Measurements from ENCODE around the gene CASP10. TPM values are rescaled to one million over a fixed set of nuclear protein-coding genes. Genes with fewer than 3 reads are reported as not detected.
"Not testable (repeated sequence)": the region's sequence is repeated elsewhere in the genome, so short reads cannot be mapped to it uniquely, and the experiment has no call there.

Gene CASP10
- total and polyA plus RNA-seq, 9 of the 15 experiments (the other 6 are each of a cell fraction or from before 2014, with no cell fraction given) = 7.1 to 20.4 (median 10.8) TPM

DNA sequence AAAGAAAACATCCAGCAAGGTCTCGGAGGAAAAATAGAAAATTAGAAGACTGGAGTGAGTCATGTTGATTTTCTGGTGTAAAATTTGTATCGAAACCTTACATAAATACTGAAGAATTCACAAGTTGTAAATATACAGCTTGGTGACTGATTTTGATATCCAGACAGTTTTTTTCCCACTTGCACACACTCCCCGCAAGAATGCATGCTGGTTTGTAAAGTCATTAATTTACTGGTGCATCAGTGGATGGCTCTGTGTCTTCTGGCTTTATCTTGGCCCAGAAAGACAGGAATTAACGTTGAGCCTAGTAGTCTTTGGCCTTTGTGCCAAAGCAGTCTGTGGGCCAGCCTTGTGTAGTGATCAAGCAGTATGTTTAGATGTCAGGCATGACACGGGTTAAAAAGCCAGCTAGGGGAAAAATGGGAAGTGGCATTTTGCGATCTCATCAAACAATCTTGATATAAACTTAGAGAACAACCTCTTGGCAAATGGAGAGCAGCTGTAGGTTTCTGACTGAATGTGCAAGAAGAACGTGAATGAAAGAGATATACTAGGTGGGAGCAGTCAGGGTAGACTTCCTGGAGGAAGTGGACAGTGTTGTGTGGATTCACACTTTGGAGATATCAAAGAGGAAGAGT, 54.7 kb downstream of the CASP10 start (continued):
- TF ChIP-seq, protein P1, sequence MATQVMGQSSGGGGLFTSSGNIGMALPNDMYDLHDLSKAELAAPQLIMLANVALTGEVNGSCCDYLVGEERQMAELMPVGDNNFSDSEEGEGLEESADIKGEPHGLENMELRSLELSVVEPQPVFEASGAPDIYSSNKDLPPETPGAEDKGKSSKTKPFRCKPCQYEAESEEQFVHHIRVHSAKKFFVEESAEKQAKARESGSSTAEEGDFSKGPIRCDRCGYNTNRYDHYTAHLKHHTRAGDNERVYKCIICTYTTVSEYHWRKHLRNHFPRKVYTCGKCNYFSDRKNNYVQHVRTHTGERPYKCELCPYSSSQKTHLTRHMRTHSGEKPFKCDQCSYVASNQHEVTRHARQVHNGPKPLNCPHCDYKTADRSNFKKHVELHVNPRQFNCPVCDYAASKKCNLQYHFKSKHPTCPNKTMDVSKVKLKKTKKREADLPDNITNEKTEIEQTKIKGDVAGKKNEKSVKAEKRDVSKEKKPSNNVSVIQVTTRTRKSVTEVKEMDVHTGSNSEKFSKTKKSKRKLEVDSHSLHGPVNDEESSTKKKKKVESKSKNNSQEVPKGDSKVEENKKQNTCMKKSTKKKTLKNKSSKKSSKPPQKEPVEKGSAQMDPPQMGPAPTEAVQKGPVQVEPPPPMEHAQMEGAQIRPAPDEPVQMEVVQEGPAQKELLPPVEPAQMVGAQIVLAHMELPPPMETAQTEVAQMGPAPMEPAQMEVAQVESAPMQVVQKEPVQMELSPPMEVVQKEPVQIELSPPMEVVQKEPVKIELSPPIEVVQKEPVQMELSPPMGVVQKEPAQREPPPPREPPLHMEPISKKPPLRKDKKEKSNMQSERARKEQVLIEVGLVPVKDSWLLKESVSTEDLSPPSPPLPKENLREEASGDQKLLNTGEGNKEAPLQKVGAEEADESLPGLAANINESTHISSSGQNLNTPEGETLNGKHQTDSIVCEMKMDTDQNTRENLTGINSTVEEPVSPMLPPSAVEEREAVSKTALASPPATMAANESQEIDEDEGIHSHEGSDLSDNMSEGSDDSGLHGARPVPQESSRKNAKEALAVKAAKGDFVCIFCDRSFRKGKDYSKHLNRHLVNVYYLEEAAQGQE (IDR thresholded peaks at IDR 0.05; ENCODE audit: borderline replicate concordance) = no peak
- TF ChIP-seq, protein P1 (CRISPR knock-in tag; IDR thresholded peaks at IDR 0.05; ENCODE audit: low read depth) = no peak
- peak; percentile 67; the same call in 1 of the 2 replicates for TF ChIP-seq SPI1 (IDR thresholded peaks at IDR 0.05; ENCODE audit: borderline replicate concordance, low read depth, low read length)
- TF ChIP-seq, protein P2, sequence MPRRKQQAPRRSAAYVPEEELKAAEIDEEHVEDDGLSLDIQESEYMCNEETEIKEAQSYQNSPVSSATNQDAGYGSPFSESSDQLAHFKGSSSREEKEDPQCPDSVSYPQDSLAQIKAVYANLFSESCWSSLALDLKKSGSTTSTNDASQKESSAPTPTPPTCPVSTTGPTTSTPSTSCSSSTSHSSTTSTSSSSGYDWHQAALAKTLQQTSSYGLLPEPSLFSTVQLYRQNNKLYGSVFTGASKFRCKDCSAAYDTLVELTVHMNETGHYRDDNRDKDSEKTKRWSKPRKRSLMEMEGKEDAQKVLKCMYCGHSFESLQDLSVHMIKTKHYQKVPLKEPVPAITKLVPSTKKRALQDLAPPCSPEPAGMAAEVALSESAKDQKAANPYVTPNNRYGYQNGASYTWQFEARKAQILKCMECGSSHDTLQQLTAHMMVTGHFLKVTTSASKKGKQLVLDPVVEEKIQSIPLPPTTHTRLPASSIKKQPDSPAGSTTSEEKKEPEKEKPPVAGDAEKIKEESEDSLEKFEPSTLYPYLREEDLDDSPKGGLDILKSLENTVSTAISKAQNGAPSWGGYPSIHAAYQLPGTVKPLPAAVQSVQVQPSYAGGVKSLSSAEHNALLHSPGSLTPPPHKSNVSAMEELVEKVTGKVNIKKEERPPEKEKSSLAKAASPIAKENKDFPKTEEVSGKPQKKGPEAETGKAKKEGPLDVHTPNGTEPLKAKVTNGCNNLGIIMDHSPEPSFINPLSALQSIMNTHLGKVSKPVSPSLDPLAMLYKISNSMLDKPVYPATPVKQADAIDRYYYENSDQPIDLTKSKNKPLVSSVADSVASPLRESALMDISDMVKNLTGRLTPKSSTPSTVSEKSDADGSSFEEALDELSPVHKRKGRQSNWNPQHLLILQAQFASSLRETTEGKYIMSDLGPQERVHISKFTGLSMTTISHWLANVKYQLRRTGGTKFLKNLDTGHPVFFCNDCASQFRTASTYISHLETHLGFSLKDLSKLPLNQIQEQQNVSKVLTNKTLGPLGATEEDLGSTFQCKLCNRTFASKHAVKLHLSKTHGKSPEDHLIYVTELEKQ (CRISPR knock-in tag; IDR thresholded peaks at IDR 0.05) = no peak

DNA sequence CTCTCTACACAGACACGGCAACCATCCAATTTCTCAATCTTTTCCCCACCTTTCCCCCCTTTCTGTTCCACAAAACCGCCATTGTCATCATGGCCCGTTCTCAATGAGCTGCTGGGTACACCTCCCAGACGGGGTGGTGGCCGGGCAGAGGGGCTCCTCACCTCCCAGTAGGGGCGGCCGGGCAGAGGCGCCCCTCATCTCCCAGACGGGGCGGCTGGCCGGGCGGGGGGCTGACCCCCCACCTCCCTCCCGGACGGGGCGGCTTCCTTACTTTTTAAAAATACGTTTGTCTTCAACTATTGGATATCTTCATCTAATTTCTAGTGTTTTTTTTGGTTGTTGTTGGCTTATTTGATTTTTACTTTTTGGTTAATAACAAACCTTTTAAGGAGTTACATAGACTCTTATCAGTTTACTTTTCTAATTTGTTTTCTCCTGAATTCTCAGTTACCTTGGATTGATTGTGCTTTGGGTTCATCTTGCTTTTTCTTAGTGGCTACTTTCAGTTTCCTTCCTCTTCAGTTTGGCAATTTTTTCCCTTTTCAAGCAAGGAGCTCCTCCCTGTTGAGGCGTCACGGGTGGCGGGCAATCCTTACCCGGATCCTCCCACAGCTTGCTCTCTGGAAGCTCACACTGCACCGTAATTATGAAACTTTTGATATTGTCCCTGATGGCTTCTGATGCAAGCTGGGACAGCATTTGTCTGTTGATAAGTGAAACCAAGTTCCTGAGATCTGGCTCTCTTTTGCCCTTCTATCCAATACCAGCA, 56.4 kb downstream of the CASP10 start:
- H4K20me1 ChIP-seq (replicated peaks; ENCODE audit: control insufficient read depth, insufficient read depth, low read length); H3K4me2 ChIP-seq (ENCODE audit: insufficient read depth, low read length); H3K9me3 ChIP-seq (replicated peaks; ENCODE audit: control insufficient read depth, insufficient read depth, low read depth, low read length); FAIRE-seq; H2AFZ ChIP-seq (ENCODE audit: low read depth, low read length); H3K4me1 ChIP-seq (replicated peaks in 1 of 2; ENCODE audit: control insufficient read depth in 2 of 2, insufficient read depth in 2 of 2, low read length in 2 of 2); BruUV-seq (replicated peaks); CTCF ChIA-PET (ENCODE audit: low intra/inter-chr PET ratio); H3K27me3 ChIP-seq (ENCODE audit: control insufficient read depth in 2 of 2, insufficient read depth in 2 of 2, low read length in 2 of 2); H3K27ac ChIP-seq (ENCODE audit: extremely low read depth, low read depth, low read length); DNase-seq (ENCODE audit: extremely low read depth in 1 of 4, low spot score in 3 of 4); H3K9ac ChIP-seq (ENCODE audit: insufficient read depth in 1 of 2, low read depth in 2 of 2, low read length in 2 of 2); POLR2A ChIA-PET; H3K9me1 ChIP-seq (ENCODE audit: control insufficient read depth, insufficient read depth, low read length); in situ Hi-C loops (cut with MboI); H3K4me3 ChIP-seq; ATAC-seq: not testable (repeated sequence)
- intact Hi-C loops (cut with micrococcal nuclease) = loop anchor here (5.0 kb wide), 1 partner anchor 108 kb away; no protein-coding TSS in a partner anchor
- Histone ChIP-seq H3K36me3 (ENCODE audit: control insufficient read depth, insufficient read depth, low read length) (peaks cover 22% of the 10 kb centered on the region), H3K79me2 (ENCODE audit: control insufficient read depth, insufficient read depth, low read length) (peaks cover 32% of the 10 kb centered on the region)
- WGBS (ENCODE audit: insufficient coverage, low coverage, missing lambda C conversion rate) = 88% methylated on average over 7 of the region's 21 CpGs

Data from K562 (cell line).